HG02970 (cell line): ENCODE results near the gene CYTH4.

Source experiments
- ATAC-seq: cut with Tn5 transposase; IDR thresholded peaks from one replicate; pipeline ENCODE4 v1.9.1; 2021; ENCODE audit warnings: mild to moderate bottlenecking, moderate library complexity, moderate number of reproducible peaks; ENCODE audit not compliant: unreplicated experiment, low FRiP score

Gene CYTH4

GRCh38 chr22:37308385-37309200, 26.3 kb downstream of the CYTH4 start:
- ATAC-seq: no peak

GRCh38 chr22:37309211-37310074, 27.1 kb downstream of the CYTH4 start:
- ATAC-seq: no peak

DNA sequence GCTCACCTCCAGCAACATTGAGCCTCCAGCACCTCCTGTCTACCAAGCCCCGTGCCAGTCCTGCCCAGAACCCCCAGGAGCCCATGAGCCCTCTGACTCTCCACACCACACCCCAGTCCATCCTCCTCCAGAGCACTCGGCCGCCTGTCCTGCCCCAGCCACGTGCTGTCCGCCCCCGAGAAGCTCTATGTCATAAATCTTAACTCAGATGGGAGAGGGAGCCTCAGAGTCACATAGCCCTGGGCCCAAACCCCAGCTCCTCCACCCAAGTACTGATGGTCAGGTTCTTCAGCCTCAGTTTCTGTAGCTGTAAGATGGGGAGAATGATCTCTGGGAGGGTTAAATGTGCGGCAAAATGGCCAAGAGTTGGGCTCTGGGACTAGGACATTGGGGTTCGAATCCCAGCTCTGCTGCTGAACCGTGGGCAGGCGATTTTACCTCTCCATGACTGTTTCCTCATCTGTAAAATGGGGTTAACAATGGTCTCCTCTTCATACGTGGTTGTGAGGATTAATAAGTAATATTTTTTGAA, 27.8 kb downstream of the CYTH4 start:
- no peak for ATAC-seq

GRCh38 chr22:37310815-37311595, 28.7 kb downstream of the CYTH4 start:
- no peak for ATAC-seq

GRCh38 chr22:37311761-37312312, 29.5 kb downstream of the CYTH4 start:
- ATAC-seq: no peak

DNA sequence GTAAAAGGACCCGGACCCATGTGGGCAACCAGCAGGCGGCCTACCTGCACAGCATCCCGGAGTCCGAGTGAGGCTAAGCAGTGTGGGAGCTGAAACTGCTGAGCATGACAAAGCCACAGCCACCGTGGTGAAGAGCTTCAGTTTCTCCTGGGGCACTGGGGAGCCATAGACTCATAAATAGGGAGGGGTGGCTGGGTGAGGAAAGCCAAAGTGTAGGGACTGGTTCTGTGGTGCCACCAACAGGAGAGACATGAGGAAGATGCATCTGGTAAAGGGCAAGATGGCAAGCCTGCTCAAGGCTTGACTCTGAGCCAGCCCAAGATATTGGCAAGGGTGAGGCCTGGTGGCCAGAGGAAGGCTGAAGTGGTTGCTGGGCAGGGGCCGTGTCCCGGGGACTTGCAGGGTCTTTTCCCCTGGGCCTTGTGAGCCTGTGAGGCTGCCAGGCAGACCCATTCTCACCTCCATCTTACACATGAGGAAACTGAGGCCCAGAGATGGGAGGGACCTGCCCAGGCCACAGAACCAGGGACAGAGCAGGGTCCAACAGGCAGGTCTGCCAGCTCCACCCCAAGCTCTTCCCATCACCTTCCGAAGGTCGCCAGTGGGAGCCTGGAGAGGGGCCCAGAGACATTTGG, 30.4 kb downstream of the CYTH4 start:
- ATAC-seq: no peak

GRCh38 chr22:37313376-37314314, 31.3 kb downstream of the CYTH4 start:
- no peak for ATAC-seq

GRCh38 chr22:37314315-37315074, 32.2 kb downstream of the CYTH4 start:
- no peak for ATAC-seq

GRCh38 chr22:37316405-37316804, 34.1 kb downstream of the CYTH4 start:
- no peak for ATAC-seq

GRCh38 chr22:37316875-37317371, 34.6 kb downstream of the CYTH4 start:
- no peak for ATAC-seq

DNA sequence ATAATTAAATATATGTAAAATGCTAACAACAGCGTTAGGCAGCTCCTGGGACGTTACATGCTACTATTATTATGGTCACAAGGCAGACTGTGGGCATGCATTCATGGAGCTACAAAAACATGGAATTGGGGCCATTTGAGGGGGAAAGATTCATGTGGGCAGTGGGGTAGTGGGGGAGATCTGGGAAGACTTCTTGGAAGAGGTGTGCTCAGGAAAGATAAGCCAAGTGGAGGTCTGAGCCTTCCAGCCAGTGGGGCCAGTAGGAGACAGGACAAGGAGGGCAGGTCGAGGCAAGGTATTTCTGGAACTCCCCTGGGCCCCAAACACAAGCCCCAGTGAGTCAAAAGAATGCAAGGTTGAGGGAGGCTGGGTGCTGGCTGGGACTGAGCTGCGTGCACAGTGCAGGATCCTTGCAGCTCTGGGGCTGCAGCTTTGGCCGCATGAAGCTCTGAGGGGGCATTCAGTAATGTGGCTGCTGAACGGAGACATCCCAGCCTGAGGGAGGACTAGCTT, 35.4 kb downstream of the CYTH4 start:
- ATAC-seq: no peak

DNA sequence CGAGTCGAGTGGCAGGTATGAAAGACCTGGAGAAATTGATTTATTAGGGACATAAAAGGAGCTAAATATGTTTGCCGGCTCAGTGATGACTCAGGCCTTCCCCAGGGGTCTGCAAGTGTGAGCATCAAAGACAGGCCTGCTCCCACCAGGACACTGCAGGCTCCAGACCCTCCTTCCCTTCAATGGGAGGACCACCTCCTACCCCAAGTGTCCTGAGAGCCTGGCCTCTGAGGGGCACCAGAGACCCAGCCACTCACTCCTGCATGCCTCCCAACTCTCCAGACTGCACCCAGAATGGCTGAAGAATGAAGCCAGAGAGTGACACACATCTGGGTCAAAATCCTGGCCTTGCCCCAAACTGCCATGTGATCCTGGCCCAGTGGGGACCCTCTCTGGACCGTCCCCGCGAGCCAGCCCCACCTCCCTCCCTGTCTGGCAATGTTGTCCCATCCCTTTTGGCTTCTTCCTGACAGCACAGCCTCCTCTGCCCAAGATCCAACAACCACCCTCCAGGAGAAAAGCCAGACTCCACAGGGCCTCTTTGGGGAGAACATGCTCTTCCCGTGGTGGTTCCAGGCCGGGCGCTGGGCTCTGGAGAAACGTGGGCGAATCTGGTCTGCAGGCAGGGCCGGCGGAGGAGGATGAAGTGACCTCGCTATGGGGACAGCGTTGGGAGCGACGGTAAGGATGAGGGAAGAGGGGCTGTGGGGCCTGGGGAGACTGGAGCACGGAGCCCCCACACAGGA, 36.2 kb downstream of the CYTH4 start:
- ATAC-seq: no peak

- no peak for ATAC-seq
These were observed 37.2 kb downstream of the CYTH4 start for GRCh38 chr22:37319469-37319868.

DNA sequence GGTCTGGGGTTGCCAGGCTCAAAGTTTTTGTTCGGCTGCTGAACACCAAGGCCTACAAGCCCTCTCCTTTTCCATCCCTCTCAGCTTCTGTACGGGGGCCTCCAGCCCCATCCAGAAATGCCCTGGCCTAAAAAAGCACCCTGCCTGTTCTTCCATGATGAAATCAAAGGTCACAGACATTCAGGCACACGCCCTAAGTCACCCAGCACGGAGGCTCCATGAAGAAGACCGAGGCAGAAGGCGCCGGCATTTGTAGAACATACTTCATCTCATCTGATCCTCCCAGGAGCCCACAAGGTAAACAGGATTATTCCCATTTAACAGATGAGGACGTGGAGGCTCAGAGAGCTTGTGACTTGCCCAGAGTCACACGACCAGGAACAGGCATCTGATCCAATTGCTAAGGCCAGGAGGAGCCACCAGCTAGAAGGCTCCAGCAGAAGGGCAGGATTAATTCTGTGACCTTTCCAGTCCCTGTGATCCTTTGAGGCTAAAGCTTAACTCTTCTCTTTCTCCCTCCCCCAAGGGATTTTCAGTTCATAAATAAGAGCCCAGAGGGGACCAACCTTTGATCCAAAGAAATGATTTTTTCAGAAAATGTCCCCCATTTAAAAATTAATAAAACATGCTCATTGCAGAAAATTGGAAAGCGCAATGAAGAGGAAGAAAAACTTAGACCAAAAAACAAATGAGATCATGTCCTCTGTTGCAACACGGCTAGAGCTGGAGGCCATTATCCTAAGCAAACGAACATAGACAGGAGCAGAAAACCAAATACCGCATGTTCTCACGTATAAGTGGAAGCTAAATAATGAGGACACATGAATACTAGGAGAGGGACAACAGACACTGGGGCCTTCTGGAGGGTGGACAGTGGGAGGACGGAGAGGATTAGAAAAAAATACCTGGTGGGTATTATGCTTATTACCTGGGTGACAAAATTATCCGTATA, 38.7 kb downstream of the CYTH4 start:
- no peak for ATAC-seq

GRCh38 chr22:37324340-37325038, 42.2 kb downstream of the CYTH4 start:
- ATAC-seq: no peak
